HG03060 (cell line): Measurements from ENCODE around the gene NHLH1.

Experiments used
- ATAC-seq: cut with Tn5 transposase; IDR thresholded peaks from one replicate; pipeline ENCODE4 v1.9.1; 2021; ENCODE audit warnings: low read depth, moderate number of reproducible peaks; ENCODE audit not compliant: unreplicated experiment

The NHLH1 gene

DNA sequence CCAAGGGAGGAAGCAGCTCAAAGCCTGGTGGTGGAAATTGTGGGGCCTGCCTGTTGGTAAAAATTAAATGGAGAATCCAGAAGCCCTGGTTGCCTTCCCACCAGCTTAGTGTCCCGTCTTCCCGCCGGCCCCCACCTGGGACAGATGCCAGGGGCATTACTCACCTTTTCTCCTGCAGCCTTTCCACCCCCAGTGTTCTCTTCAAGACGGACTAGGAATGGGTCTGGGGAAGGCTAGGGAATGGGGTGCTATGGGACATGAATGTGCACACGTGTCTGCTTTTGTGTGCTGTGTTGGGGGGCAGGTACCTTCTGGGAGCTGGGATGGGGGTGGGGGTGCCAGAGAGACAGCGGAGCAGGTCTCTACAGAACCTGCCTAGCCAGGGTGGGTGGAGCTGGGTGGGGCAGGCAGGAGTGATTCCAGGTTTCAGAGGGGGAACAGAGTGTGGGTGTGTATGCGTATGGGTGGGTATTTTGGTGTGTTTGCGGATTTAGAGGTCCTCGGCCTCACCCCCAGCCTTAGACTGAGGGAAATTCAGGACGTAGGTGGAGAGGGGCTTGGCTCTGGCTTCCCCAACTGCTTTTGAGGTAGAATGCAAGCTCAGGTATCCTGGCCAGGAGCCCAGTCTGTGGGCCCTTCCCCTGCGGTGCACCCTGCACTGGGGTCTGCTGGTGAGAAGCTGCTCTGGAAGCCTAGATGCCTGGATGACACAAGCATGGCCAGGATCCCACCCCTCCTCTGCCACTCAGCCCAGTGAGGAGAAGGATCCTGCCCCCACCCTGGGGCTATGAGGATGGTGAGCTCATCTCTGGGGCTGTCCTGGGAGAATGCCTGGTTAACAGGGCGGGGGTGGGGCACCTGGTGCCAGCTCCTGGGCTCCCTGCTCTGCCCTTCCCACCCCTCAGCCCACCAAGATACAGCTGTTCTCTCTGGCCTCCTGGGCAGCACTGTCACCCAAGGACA lies 41.2 kb downstream of the NHLH1 start:
- no peak for ATAC-seq

GRCh38 chr1:160408864-160409263 lies 42.0 kb downstream of the NHLH1 start:
- ATAC-seq = no peak

- ATAC-seq = no peak
These were observed 42.6 kb downstream of the NHLH1 start for GRCh38 chr1:160409486-160409885.

DNA sequence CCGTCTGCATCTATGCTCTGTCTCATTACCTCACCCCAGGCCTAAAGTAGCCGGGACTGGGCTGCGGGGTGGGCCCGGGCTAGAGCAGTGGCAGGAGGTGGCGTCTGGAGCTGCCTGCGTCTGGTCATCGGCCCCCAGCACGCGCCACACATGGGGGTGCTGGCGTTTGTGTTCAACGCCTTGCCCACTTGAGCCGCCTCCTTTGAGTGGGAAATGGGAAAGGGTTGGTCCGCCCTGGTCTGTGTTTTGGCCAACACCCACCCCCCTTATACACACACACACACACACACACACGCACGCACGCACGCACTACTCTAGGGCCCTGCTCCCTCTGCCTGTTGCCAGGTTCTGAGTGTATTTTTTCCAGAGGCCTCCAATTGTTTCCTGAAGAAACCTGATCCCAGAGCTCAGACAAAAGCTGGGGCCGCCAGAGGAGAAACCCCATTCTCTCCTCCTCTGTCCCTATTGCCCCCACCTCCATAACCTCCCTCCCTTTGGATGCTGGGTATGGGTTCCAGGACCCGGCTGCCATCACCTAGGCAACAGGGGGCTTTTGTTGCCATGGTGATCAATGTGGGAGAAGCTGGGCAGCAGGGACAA lies 43.6 kb downstream of the NHLH1 start:
- ATAC-seq = no peak

GRCh38 chr1:160411271-160412027 lies 44.6 kb downstream of the NHLH1 start:
- ATAC-seq = no peak

DNA sequence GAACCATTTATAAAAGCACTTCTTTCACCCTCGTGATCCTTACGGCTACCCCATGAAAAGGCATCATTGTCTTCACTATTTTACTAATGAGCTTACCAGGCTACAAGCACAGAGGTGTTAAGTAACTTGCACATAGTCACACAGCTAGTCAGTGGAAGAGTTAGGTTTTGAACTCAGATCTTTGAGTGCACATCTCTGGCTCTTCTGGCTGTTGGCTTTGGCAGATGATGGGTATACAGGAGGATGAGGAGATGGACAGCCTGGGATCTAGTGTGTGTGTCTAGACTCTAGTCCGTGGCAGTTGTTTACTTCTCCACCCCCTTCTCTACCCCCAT lies 45.1 kb downstream of the NHLH1 start:
- ATAC-seq = no peak

DNA sequence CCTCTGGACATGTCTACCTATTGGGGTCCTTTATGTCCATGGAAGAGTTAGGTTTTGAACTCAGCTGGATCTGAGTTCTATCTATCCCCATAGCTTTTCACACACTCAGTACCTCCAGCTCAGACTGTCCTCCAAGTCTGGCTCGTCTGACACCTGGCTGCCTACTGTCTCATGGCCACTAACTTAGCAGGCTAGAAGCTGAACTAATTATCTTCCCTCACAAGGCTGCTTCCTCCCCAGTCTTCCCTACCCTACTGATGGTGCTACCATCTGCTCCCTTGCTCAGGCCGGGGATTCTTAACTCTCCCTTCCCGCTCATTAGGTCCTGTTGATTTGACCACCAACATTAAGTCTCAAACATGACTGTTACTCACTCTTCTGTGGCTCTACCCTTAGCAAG lies 46.8 kb downstream of the NHLH1 start:
- no peak for ATAC-seq

DNA sequence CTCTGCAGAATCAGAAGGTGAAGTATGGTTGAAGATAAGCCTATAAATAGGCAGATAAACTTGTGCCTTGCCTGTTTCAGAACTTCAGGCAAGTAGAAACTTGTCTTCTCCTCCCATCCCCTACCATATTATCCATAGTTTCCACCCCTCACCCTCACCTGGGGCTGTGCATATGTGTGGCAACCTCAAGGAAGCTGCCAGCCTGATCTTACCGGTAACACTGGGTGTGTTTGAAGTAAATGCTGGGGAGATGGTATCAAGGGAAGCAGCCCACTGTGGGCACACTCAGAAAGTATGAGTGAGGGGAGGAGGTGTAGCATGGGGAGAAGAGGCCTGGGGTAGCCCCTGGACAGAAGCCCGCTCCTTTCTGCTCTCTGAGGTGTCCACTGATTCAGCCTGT lies 48.0 kb downstream of the NHLH1 start:
- no peak for ATAC-seq

GRCh38 chr1:160415696-160416290 lies 48.9 kb downstream of the NHLH1 start:
- no peak for ATAC-seq

DNA sequence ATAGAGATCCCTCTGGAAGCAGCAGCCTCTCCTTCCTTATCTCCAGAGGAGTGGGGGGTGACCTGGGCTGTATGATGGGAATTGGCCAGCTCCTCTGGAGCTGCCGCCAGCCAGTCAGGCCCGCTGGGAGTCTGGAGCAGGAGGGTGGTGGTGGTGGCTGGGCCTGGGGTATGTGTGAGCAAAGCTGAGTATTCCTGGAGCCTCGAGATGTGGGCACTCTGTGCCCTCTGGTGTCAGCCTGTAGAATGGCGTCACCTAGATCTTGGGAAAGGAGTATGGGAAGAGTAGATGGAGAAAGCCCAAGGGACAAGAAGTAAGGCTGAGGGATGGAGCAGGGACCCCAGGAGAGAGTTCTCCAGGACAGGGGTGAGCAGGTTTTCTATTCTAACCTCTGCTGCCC lies 49.5 kb downstream of the NHLH1 start:
- ATAC-seq = no peak

DNA sequence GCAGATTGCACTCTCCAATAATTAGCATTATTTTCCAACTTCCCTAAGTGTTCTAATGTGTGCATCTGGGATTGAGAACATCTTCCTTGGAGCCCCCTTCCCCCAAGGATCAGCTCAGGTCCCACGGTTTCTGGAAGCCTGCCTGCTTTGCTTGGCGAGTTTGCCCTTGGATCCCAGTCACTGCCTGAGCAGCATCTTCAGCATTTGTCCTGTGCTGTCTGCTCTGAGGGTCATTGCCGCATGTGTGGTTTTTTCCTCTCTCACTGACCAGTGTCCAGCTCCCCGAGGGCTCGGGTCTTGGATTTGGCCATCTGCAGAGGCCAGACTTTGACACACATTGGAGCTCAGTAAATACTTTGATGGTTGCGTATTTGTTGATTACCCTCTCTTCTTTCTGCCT lies 51.6 kb downstream of the NHLH1 start:
- no peak for ATAC-seq

- no peak for ATAC-seq
These were observed 52.4 kb downstream of the NHLH1 start for GRCh38 chr1:160419150-160419837.

GRCh38 chr1:160419838-160420169 lies 52.9 kb downstream of the NHLH1 start:
- no peak for ATAC-seq

GRCh38 chr1:160420881-160421842 lies 54.3 kb downstream of the NHLH1 start:
- ATAC-seq = no peak

- ATAC-seq = no peak
These were observed 55.0 kb downstream of the NHLH1 start for GRCh38 chr1:160421881-160422280.
